DMS153 (cell line): ENCODE data around the gene LRPAP1.

Experiments used
- DNase-seq: peaks from one replicate; lab custom pipeline; 2025; lab: John Stamatoyannopoulos, UW

The LRPAP1 gene

GRCh38 chr4:3501126-3501824, 30.9 kb downstream of the LRPAP1 start:
- DNase-seq, result no peak

- no peak for DNase-seq
Measured at GRCh38 chr4:3500634-3501101, 31.6 kb downstream of the LRPAP1 start.

GRCh38 chr4:3500111-3500510, 32.1 kb downstream of the LRPAP1 start:
- DNase-seq, result no peak

DNA sequence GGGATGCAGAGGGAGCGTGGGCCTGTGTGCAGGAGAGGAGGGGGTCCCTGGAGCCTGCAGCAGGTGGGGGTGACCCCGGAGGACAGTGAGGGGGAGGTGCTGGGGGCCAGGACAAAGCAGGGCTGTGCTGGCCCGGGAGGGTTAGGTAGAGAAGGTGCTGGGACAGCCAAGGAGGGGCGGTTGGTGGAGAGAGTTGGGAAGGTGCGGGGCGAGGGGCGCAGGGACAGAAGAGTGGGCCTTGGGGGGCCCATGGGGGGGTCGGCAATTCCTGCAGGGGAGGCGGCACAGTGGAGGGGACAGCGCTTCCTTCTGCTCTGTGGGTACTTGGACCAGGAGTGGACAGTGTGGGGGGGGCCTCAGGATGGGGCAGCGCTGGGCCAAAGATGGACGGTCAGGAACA, 32.5 kb downstream of the LRPAP1 start:
- DNase-seq, result no peak

DNA sequence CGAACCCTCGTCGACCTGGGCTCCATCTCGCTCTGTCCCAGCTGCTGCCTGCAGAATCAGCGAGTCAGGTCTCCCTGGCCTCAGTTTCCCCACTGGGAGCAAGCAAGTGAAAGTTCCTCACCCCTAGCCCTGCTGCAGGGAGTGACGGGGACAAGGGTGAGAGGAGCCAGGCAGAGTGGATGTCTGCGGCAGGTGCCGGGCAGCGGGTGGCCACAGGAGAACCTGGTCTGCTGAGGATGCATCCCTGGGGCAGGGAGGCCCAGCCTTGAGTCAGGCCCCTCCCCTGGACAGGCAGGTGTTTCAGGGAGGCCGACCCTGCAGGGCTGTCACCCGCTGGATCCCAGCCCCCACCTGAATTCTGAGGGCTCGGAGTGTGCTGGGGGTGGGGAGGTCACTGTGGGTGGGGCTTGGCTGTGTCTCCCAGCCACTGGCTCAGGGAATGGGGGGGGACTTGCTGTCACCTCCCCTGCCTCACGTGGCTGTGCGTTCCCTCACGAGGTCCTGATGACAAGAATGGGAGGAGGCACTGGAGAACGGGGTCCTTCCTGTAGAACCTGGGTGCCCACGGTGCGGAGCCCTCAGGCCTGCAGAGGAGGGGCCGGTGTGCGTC, 33.2 kb downstream of the LRPAP1 start:
- no peak for DNase-seq

- no peak for DNase-seq
Measured at GRCh38 chr4:3498407-3498806, 33.8 kb downstream of the LRPAP1 start.

- no peak for DNase-seq
Measured at GRCh38 chr4:3497523-3498389, 34.5 kb downstream of the LRPAP1 start.

GRCh38 chr4:3497095-3497494, 35.1 kb downstream of the LRPAP1 start:
- no peak for DNase-seq

GRCh38 chr4:3496021-3496420, 36.2 kb downstream of the LRPAP1 start:
- no peak for DNase-seq

DNA sequence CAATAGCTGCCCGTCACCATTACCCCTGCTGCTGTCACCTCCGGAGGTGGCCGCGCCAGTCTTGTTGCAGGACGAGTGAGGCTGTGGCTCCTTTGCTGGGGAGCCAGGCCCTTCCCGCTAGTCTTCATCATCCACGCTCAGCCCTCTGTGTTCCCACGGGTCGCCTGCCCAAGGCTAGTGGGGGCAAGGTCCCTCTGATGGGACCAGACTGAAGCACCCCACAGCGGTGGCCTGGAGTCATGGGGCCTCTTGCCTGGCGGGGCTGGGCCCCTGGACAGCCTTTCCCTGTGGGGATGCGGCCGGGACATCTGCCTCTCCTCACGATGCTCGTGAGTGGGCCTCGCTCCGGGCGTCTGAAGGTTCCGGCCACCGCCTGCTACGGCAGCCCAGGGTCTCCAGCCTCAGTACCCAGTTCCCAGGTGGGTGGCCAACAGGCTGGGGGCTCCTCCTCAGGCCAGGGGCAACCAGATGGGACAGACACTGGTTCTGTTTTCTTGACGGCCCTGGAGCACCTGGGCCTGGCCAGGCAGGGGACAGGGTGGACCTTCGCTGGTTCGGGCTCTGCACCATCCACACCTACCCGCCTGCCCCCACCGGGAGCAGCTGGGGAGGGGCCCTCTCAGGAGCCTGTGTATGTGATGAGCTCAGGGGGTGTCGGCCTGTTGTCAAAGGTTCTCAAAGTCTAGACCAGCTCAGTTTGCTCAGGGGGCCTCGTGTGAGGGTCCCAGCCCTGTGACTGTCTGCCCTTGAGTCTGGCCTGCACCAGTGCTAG, 36.8 kb downstream of the LRPAP1 start:
- DNase-seq, result no peak

- DNase-seq, result no peak
Measured at GRCh38 chr4:3494462-3494871, 37.8 kb downstream of the LRPAP1 start.

DNA sequence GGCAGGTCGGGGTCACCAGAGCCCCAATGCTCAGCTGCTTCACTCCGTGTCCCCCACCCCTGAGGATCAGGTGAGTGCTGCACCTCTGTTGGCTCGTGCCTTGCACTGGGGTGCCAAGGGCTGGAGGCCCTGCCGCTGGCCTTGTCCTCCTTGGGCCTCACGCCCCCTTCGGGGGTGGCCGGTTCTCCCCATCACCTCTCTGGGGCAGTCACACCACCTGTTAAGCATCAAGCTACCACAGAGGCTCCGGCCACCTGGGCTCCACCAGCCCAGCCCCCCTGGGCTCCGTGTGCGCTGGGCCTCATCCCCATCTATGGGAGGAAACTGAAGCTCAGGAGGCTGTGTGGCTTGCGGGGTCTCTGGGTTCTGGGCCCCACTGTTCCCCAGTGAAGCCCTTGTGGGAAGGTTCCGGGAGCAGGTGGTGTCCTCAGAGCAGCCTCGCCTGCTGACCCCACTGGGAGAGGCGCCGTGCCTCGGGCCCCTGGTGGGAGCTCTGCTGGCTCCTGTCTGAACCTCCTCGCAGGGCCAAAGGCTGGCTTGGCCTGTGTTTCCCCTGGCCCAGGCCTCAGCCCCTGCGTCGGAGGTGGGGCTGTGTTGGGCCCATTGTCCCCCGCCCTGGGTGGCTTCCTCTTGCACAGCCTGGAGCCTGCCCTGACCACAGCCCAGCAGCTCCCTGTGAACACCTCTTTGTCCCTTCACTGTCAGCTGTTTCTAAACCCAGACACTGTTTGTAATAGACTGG, 38.3 kb downstream of the LRPAP1 start:
- no peak for DNase-seq

GRCh38 chr4:3492741-3493719, 39.2 kb downstream of the LRPAP1 start:
- no peak for DNase-seq

DNA sequence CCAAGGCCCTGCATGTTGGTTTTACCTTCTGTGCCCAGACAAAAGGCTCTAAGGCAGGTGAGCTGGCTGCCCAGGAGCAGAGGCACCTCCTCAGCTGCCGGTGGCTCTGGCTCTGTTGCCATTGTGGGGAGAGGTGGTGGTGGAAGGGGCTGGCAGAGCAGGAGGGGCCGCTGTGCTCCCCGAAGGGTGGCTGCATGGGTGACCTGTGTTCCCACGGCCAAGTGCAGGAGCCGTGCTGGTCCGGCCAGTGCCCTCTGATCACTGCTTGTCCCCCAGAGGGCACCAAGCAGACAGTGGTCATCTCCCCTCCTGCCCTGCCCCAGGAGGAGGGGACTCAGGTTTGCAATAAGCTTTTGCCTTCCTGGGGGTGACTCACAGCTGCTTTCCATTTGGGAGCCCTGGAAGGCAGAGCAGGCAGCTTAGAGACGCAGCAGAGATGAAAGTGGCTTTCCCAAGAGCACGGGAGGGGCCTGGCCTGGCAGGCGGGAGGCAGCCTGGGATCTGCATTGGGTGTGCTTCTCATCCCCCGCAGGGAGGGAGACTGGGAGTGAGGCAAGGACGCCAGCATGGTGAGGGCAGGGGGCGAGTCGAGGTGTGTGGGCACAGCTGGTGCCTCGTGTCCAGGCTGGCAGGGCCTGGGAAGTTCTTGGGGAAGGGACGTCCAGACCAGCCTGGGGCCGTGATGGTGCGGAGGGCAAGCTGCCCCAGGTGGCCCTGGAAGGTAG, 40.4 kb downstream of the LRPAP1 start:
- DNase-seq, result no peak

GRCh38 chr4:3489451-3489962, 42.7 kb downstream of the LRPAP1 start:
- no peak for DNase-seq

GRCh38 chr4:3488820-3489219, 43.4 kb downstream of the LRPAP1 start:
- no peak for DNase-seq

GRCh38 chr4:3487861-3488260, 44.4 kb downstream of the LRPAP1 start:
- no peak for DNase-seq

DNA sequence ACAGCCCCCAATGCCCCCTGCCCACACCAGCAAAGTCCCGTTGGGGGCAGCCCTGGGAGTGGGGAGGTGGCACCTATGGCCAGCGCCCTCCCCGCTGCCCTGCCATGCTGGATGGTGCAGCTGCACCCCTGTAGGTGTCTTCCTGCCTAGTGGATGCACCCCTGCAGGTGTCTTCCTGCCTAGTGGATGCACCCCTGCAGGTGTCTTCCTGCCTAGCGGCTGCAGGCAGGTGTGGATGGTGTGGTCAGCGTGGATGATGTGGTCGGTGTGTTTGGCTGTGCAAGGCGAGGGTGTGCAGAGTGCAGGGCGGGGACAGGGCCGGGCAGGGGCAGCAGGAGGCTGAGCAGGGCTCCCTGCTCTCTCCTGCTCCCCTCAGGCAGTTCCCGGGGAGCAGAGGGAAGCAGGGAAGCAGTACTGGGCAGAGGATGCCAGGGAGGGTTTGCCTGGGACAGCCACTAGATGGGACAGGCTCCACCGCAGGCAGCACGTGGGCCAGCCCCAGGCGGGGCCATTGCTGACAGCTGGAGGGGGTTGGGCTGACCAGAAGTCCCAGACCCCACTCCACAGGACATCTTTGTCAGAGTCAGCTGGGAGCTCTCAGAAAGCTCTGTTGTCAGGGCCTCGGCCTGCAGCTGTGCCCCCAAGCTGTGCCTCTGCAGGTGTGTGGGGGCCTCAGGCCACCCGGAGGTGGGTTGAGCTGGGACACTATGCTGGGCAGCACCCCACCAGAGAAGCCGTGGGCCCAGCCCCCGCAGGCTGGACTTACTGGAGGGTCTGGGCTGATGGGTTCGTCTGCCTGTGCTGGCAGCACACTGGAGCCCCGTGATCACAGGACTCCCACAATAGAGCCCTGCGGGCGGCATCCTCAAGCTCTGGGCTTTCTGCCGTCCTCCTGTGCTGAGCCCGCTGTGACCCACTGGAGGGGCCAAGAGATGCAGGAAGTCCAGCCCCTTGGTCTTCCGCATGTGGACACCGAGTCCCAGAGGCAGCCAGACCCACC, 45.4 kb downstream of the LRPAP1 start:
- DNase-seq, result no peak
